ENCODE data around the gene QPCTL. TPM values are rescaled to one million over a fixed set of nuclear protein-coding genes. Genes with fewer than 3 reads are reported as not detected.

QPCTL gene
- total and polyA plus RNA-seq, 9 of the 15 experiments (the other 6 are each of a cell fraction or from before 2014, with no cell fraction given) = 0.99 to 31.3 (median 12.7) TPM

- TF ChIP-seq ZHX1 (conservative IDR thresholded peaks at IDR 0.05; ENCODE audit: low read length) = 0 out of 2 replicates have a peak, but pooled peaks have one; percentile 38
- no peak for TF ChIP-seq NEUROD1 (IDR thresholded peaks at IDR 0.05; ENCODE audit: borderline replicate concordance, low read depth, low read length, partially characterized antibody)
- TF ChIP-seq ARID4B (CRISPR knock-in tag; IDR thresholded peaks at IDR 0.05) = peak; percentile 40; the same call in 1 of the 2 replicates
- TF ChIP-seq PREB (CRISPR knock-in tag; IDR thresholded peaks at IDR 0.05) = no peak
- 0 out of 2 replicates have a peak, but pooled peaks have one; percentile 53 for TF ChIP-seq FOXP1 (CRISPR knock-in tag; IDR thresholded peaks at IDR 0.05)
- no peak for TF ChIP-seq NUFIP1 (IDR thresholded peaks at IDR 0.05; ENCODE audit: partially characterized antibody)
- TF ChIP-seq XRCC5 (IDR thresholded peaks at IDR 0.05; ENCODE audit: low read depth, low read length) = peak; percentile 53; the same call in 1 of the 2 replicates
- no peak for TF ChIP-seq SMAD2 (IDR thresholded peaks at IDR 0.05; ENCODE audit: low read depth, low read length)
- no peak for TF ChIP-seq ZNF592 (IDR thresholded peaks at IDR 0.05)
- peak; percentile 62; the same call in 1 of the 2 replicates for TF ChIP-seq MTA3 (IDR thresholded peaks at IDR 0.05; ENCODE audit: borderline replicate concordance)
- TF ChIP-seq SIRT6 (IDR thresholded peaks at IDR 0.05; ENCODE audit: low read depth, low read length) = no peak
- 0 out of 2 replicates have a peak, but pooled peaks have one; percentile 67 for TF ChIP-seq TRIM28 (IDR thresholded peaks at IDR 0.05)
- TF ChIP-seq MED1 (CRISPR knock-in tag; IDR thresholded peaks at IDR 0.05; ENCODE audit: borderline replicate concordance) = no peak
Observed at GRCh38 chr19:45681391-45682015, 11.0 kb upstream of the QPCTL start (continued).

Measured in K562 (cell line).